ENCODE data around the gene DOCK7. TPM values are rescaled to one million over a fixed set of nuclear protein-coding genes. Genes with fewer than 3 reads are reported as not detected.
"Not testable (repeated sequence)": the region's sequence is repeated elsewhere in the genome, so short reads cannot be mapped to it uniquely, and the experiment has no call there.

DOCK7 gene
- total RNA-seq, 1 experiment from 2014 or later: 46.9 TPM

DNA sequence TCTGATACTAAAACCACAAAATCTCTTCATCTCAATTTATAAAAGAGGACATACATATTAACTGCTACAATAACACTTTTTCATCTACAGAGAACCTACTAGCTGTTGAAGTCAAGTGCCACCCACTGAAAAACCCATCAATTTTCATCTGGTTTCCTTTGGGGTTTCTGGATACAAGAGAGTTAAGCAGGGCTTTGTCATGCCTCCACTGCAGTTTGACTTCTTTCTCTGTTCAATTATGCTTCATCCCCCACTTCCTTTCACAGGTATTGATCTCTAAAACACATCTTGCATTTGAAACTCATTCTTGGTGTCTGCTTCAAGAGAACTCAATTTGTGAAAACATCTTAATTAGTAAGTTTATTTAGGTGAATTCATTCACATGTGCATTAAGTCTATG, 151.3 kb downstream of the DOCK7 start:
- no peak overlapping the region for H3K4me3 Mint-ChIP-seq (ENCODE audit: unreplicated experiment)

DNA sequence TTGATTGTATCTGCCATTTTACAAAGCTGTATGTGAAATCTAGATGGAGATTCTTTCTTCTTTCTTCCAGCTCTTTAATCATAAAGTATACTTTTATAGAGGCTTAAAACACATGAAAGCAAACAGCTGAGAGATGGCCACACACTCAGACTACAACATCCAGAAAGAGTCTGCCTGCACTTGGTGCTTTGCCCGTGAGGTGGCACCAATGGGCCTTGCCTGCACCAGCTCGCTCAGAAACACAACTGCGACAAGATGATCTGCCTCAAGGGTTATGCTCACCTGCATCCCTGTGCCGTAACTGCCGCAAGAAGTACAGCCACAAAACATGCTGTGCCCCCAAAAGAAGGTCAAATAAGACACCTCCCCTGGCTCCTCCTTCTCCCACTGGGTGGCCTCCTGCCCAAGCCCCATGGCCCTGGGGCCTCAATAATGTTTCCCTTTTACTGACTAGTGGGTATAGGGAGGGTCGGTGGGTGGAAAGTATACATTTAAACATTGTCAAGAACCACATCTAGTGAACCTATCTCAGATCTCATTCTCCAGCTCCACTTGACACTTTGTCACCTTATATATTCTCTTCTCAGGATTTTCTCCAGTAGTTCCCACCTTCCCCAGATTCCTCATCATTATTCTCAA, 157.6 kb downstream of the DOCK7 start:
- CTCF ChIA-PET: no interaction called here
- no peak overlapping the region for H3K27ac Mint-ChIP-seq (ENCODE audit: low read depth, unreplicated experiment)

More for the DNA sequence above, 151.3 kb downstream of the DOCK7 start:
- no peaks in the 10 kb centered on the region for H3K27me3 Mint-ChIP-seq (ENCODE audit: insufficient read depth, unreplicated experiment)
- H3K4me1 Mint-ChIP-seq (ENCODE audit: insufficient read depth, unreplicated experiment): no peaks in the 10 kb centered on the region
- no peak for DNase-seq (ENCODE audit: unreplicated experiment)
- peaks cover 26% of the 10 kb centered on the region for H3K36me3 Mint-ChIP-seq (ENCODE audit: insufficient read depth, unreplicated experiment)
- TF ChIP-seq, protein P1, sequence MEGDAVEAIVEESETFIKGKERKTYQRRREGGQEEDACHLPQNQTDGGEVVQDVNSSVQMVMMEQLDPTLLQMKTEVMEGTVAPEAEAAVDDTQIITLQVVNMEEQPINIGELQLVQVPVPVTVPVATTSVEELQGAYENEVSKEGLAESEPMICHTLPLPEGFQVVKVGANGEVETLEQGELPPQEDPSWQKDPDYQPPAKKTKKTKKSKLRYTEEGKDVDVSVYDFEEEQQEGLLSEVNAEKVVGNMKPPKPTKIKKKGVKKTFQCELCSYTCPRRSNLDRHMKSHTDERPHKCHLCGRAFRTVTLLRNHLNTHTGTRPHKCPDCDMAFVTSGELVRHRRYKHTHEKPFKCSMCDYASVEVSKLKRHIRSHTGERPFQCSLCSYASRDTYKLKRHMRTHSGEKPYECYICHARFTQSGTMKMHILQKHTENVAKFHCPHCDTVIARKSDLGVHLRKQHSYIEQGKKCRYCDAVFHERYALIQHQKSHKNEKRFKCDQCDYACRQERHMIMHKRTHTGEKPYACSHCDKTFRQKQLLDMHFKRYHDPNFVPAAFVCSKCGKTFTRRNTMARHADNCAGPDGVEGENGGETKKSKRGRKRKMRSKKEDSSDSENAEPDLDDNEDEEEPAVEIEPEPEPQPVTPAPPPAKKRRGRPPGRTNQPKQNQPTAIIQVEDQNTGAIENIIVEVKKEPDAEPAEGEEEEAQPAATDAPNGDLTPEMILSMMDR (IDR thresholded peaks at IDR 0.05; ENCODE audit: unreplicated experiment): no peak
- no TSS peak for BruUV-seq (replicated peaks)
- POLR2A ChIA-PET: interaction anchor here (1.0 kb wide), 1 partner anchor 12 kb away, joined by 3 read pairs; no protein-coding TSS in a partner anchor
- CTCF ChIA-PET: interaction anchor here (0.7 to 0.9 kb wide), 2 partner anchors 12 to 209 kb away, joined by 3 to 5 read pairs; no protein-coding TSS in a partner anchor
- intact Hi-C loops (cut with micrococcal nuclease): no loop called here
- H3K9me3 Mint-ChIP-seq (ENCODE audit: unreplicated experiment): no peaks in the 10 kb centered on the region
- H3K27ac Mint-ChIP-seq (ENCODE audit: low read depth, unreplicated experiment): no peak overlapping the region

DNA sequence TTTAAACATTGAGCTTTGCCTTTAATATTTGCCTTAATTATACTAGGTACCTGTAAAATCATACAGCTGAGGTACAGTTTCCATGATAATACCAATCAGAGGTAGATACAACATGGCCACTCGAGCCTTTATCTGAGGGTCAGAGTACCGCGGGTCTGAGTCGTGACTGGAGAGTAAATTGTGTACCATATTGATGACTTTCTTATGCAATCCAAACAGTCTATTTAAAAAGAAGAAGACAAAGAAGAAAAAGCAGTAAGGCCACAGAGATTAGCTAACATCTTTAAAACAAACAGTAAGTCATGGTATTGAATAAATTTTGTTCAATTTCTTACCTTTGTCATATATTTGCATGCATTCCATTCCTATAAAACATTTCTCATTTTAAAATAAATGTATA, 159.0 kb downstream of the DOCK7 start:
- POLR2A ChIA-PET: interaction anchor here (1.9 kb wide), 1 partner anchor 13 kb away, joined by 6 read pairs; no protein-coding TSS in a partner anchor

More for the DNA sequence above, 157.6 kb downstream of the DOCK7 start:
- Mint-ChIP-seq H3K4me3 (ENCODE audit: unreplicated experiment) (no peak overlapping the region), H3K9me3 (ENCODE audit: unreplicated experiment) (no peaks in the 10 kb centered on the region), H3K4me1 (ENCODE audit: insufficient read depth, unreplicated experiment) (no peaks in the 10 kb centered on the region), H3K27me3 (ENCODE audit: insufficient read depth, unreplicated experiment) (no peaks in the 10 kb centered on the region), H3K36me3 (ENCODE audit: insufficient read depth, unreplicated experiment) (peaks cover 19% of the 10 kb centered on the region)
- POLR2A ChIA-PET: no interaction called here
- DNase-seq (ENCODE audit: unreplicated experiment): no peak
- TF ChIP-seq, protein P1 (IDR thresholded peaks at IDR 0.05; ENCODE audit: unreplicated experiment): no peak
- intact Hi-C loops (cut with micrococcal nuclease): no loop called here
- no TSS peak for BruUV-seq (replicated peaks)

DNA sequence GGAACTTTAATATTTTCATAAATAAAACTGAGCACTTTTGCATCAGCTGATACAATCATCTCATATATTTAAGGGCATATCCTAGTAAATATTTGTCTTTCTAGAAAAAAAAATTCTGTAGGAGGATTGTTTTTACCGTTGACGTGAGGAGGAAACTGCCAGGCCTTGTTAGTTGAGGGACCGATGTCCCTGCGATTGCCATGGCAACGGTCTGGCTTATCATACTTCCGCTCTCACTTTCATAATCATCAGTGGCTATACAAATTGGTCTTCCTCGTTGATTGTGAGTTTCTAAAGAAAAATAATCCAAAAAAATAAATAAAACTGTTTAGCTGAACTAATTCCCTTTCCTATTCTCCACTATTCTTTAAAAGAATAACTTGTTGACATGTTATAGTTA, 160.2 kb downstream of the DOCK7 start:
- H3K9me3 Mint-ChIP-seq (ENCODE audit: unreplicated experiment): no peaks in the 10 kb centered on the region
- BruUV-seq (replicated peaks): no TSS peak

More for the DNA sequence above, 159.0 kb downstream of the DOCK7 start:
- no TSS peak for BruUV-seq (replicated peaks)
- Mint-ChIP-seq H3K4me1 (ENCODE audit: insufficient read depth, unreplicated experiment) (no peaks in the 10 kb centered on the region), H3K9me3 (ENCODE audit: unreplicated experiment) (no peaks in the 10 kb centered on the region), H3K27me3 (ENCODE audit: insufficient read depth, unreplicated experiment) (no peaks in the 10 kb centered on the region), H3K36me3 (ENCODE audit: insufficient read depth, unreplicated experiment) (peaks cover 8% of the 10 kb centered on the region), H3K4me3 (ENCODE audit: unreplicated experiment) (no peak overlapping the region), H3K27ac (ENCODE audit: low read depth, unreplicated experiment) (no peak overlapping the region)
- DNase-seq (ENCODE audit: unreplicated experiment): no peak
- CTCF ChIA-PET: interaction anchor here (1.5 kb wide), 1 partner anchor 10 kb away, joined by 3 read pairs; no protein-coding TSS in a partner anchor
- TF ChIP-seq, protein P1 (IDR thresholded peaks at IDR 0.05; ENCODE audit: unreplicated experiment): no peak
- intact Hi-C loops (cut with micrococcal nuclease): no loop called here

DNA sequence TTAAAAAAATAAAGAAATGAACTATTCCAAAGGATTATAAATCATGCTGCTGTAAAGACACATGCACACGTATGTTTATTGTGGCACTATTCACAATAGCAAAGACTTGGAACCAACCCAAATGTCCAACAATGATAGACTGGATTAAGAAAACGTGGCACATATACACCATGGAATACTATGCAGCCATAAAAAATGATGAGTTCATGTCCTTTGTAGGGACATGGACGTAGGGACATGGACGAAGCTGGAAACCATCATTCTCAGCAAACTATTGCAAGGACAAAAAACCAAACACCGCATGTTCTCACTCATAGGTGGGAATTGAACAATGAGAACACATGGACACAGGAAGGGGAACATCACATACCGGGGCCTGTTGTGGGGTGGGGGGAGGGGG, 160.8 kb downstream of the DOCK7 start:
- H3K27ac Mint-ChIP-seq (ENCODE audit: low read depth, unreplicated experiment); BruUV-seq (replicated peaks); H3K27me3 Mint-ChIP-seq (ENCODE audit: insufficient read depth, unreplicated experiment); DNase-seq (ENCODE audit: unreplicated experiment); H3K4me1 Mint-ChIP-seq (ENCODE audit: insufficient read depth, unreplicated experiment); H3K4me3 Mint-ChIP-seq (ENCODE audit: unreplicated experiment); H3K9me3 Mint-ChIP-seq (ENCODE audit: unreplicated experiment); H3K36me3 Mint-ChIP-seq (ENCODE audit: insufficient read depth, unreplicated experiment); CTCF ChIA-PET; intact Hi-C loops (cut with micrococcal nuclease): not testable (repeated sequence)
- POLR2A ChIA-PET: interaction anchor here (0.6 kb wide), 1 partner anchor 224 kb away, joined by 3 read pairs; no protein-coding TSS in a partner anchor

More for the DNA sequence above, 160.2 kb downstream of the DOCK7 start:
- no peak overlapping the region for H3K4me3 Mint-ChIP-seq (ENCODE audit: unreplicated experiment)
- H3K36me3 Mint-ChIP-seq (ENCODE audit: insufficient read depth, unreplicated experiment): peaks cover 7% of the 10 kb centered on the region
- intact Hi-C loops (cut with micrococcal nuclease): no loop called here
- no peak overlapping the region for H3K27ac Mint-ChIP-seq (ENCODE audit: low read depth, unreplicated experiment)
- CTCF ChIA-PET: interaction anchor here (0.7 kb wide), 1 partner anchor 29 kb away, joined by 3 read pairs; no protein-coding TSS in a partner anchor
- DNase-seq (ENCODE audit: unreplicated experiment): no peak
- TF ChIP-seq, protein P1 (IDR thresholded peaks at IDR 0.05; ENCODE audit: unreplicated experiment): no peak
- no peaks in the 10 kb centered on the region for H3K4me1 Mint-ChIP-seq (ENCODE audit: insufficient read depth, unreplicated experiment)
- no peaks in the 10 kb centered on the region for H3K27me3 Mint-ChIP-seq (ENCODE audit: insufficient read depth, unreplicated experiment)
- POLR2A ChIA-PET: no interaction called here
